ENCODE measurements around the gene RPAP2.

RPAP2 gene

DNA sequence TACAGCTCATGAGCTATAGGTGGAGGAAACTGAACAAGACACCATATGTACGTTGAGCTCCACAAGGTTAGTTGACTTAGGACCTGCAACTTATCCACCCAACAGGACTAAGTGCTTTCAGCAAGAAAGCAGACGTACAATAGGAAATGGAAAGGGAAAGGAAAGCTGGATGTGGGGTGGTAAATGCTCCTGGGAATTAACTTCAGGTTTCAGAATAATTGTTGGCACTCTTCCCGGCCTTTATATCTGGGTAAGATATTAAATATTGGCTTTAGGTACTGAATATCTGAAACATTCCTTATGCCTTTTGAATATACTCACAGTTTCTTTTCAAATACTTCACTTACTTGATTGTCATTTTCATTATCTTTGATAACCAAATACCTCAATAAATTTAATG lies 36.3 kb upstream of the RPAP2 start:
- H3K36me3 ChIP-seq (ENCODE audit: low read length): peaks cover 27% of the 10 kb centered on the region; the same call in 1 of the 2 replicates

DNA sequence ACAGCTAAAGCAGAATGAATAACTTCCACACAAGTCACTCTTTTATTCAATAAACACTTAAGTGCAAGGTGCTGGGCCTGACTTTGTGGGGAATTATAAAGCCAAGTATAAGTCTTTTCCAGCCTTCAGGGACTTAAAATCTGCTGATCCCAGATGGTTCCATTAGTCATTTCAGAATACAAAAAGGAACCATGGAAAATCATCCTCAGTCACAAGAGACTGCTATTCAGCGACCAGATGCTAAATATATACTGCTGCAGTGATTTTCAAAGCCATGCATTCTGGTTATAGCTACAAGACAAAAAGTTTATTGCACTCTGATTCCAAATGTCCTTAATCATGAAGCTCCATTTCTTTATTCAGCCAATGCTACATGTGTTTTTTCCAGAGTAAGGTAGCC lies 25.8 kb upstream of the RPAP2 start:
- Histone ChIP-seq H3K4me3 (ENCODE audit: insufficient read depth, low read length, poor library complexity, severe bottlenecking) (no peak overlapping the region), H3K9me3 (ENCODE audit: insufficient read depth, low read length) (no peaks in the 10 kb centered on the region), H3K79me2 (ENCODE audit: insufficient read depth, low read length) (no peaks in the 10 kb centered on the region), H2AFZ (ENCODE audit: low read depth, low read length, severe bottlenecking) (no peak overlapping the region), H4K20me1 (ENCODE audit: low read depth, low read length) (no peaks in the 10 kb centered on the region), H3K27ac (ENCODE audit: low read depth, low read length) (no peak overlapping the region), H3F3A (ENCODE audit: insufficient read depth) (no peaks in the 10 kb centered on the region), H3K4me2 (ENCODE audit: low read depth, low read length, poor library complexity, severe bottlenecking) (no peak overlapping the region), H3K36me3 (ENCODE audit: low read length) (peaks cover 4% of the 10 kb centered on the region; the same call in 1 of the 2 replicates), H3K9ac (ENCODE audit: low read length) (no peak overlapping the region), H3K9me2 (replicated peaks; ENCODE audit: insufficient read depth, low read length) (no peaks in the 10 kb centered on the region), H3K27me3 (ENCODE audit: low read length) (no peaks in the 10 kb centered on the region)
- no peak for TF ChIP-seq EZH2phosphoT487 (conservative IDR thresholded peaks at IDR 0.05; ENCODE audit: low read length)
- TF ChIP-seq, protein P1, sequence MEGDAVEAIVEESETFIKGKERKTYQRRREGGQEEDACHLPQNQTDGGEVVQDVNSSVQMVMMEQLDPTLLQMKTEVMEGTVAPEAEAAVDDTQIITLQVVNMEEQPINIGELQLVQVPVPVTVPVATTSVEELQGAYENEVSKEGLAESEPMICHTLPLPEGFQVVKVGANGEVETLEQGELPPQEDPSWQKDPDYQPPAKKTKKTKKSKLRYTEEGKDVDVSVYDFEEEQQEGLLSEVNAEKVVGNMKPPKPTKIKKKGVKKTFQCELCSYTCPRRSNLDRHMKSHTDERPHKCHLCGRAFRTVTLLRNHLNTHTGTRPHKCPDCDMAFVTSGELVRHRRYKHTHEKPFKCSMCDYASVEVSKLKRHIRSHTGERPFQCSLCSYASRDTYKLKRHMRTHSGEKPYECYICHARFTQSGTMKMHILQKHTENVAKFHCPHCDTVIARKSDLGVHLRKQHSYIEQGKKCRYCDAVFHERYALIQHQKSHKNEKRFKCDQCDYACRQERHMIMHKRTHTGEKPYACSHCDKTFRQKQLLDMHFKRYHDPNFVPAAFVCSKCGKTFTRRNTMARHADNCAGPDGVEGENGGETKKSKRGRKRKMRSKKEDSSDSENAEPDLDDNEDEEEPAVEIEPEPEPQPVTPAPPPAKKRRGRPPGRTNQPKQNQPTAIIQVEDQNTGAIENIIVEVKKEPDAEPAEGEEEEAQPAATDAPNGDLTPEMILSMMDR (IDR thresholded peaks at IDR 0.05; ENCODE audit: insufficient read depth, low read length, poor library complexity, severe bottlenecking): no peak

More for the DNA sequence above, 36.3 kb upstream of the RPAP2 start:
- Histone ChIP-seq H3K27ac (ENCODE audit: low read depth, low read length) (no peak overlapping the region), H3K9ac (ENCODE audit: low read length) (no peak overlapping the region), H3K27me3 (ENCODE audit: low read length) (no peaks in the 10 kb centered on the region), H3K9me3 (ENCODE audit: insufficient read depth, low read length) (no peaks in the 10 kb centered on the region), H3K4me3 (ENCODE audit: insufficient read depth, low read length, poor library complexity, severe bottlenecking) (no peak overlapping the region), H4K20me1 (ENCODE audit: low read depth, low read length) (no peaks in the 10 kb centered on the region; the same call in 1 of the 2 replicates), H3K9me2 (replicated peaks; ENCODE audit: insufficient read depth, low read length) (no peaks in the 10 kb centered on the region), H3K4me2 (ENCODE audit: low read depth, low read length, poor library complexity, severe bottlenecking) (no peak overlapping the region), H3F3A (ENCODE audit: insufficient read depth) (no peaks in the 10 kb centered on the region), H2AFZ (ENCODE audit: low read depth, low read length, severe bottlenecking) (no peak overlapping the region), H3K79me2 (ENCODE audit: insufficient read depth, low read length) (no peaks in the 10 kb centered on the region)
- TF ChIP-seq, protein P1 (IDR thresholded peaks at IDR 0.05; ENCODE audit: insufficient read depth, low read length, poor library complexity, severe bottlenecking): no peak
- no peak for TF ChIP-seq EZH2phosphoT487 (conservative IDR thresholded peaks at IDR 0.05; ENCODE audit: low read length)

DNA sequence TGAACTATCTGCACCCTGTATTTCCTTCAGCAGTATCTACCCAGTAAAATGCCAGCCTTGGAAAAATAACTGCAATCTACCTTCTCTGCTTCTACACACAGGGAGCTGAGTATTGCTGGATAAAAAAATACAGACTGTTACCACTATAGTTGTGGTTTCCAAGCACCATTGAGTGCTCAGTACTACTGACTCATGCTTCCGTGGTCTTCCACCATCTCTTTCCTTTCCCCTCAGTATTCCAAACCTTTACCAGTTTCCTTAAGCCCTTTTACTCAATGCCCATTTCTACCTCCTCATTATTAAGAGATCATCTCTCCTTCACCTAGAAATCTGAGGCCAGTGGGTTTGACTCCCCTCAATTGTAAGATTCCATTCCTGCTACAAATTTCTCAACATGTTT lies 23.9 kb upstream of the RPAP2 start:
- Histone ChIP-seq H3K9ac (ENCODE audit: low read length) (no peak overlapping the region), H3K9me3 (ENCODE audit: insufficient read depth, low read length) (no peaks in the 10 kb centered on the region), H3K9me2 (replicated peaks; ENCODE audit: insufficient read depth, low read length) (no peaks in the 10 kb centered on the region), H3K79me2 (ENCODE audit: insufficient read depth, low read length) (no peaks in the 10 kb centered on the region), H3K4me3 (ENCODE audit: insufficient read depth, low read length, poor library complexity, severe bottlenecking) (no peak overlapping the region), H3K27me3 (ENCODE audit: low read length) (no peaks in the 10 kb centered on the region), H4K20me1 (ENCODE audit: low read depth, low read length) (no peaks in the 10 kb centered on the region), H3K27ac (ENCODE audit: low read depth, low read length) (no peak overlapping the region), H3K4me2 (ENCODE audit: low read depth, low read length, poor library complexity, severe bottlenecking) (no peak overlapping the region), H3F3A (ENCODE audit: insufficient read depth) (no peaks in the 10 kb centered on the region), H3K36me3 (ENCODE audit: low read length) (no peaks in the 10 kb centered on the region; the same call in 1 of the 2 replicates), H2AFZ (ENCODE audit: low read depth, low read length, severe bottlenecking) (no peak overlapping the region)
- TF ChIP-seq, protein P1 (IDR thresholded peaks at IDR 0.05; ENCODE audit: insufficient read depth, low read length, poor library complexity, severe bottlenecking): no peak
- TF ChIP-seq EZH2phosphoT487 (conservative IDR thresholded peaks at IDR 0.05; ENCODE audit: low read length): no peak

Data from SU-DHL-6 (cell line).